T47D (cell line): ENCODE results near the gene C3AR1.
"Not testable (repeated sequence)": the region's sequence is repeated elsewhere in the genome, so short reads cannot be mapped to it uniquely, and the experiment has no call there.

Experiments
- DNase-seq, 2 experiments: peaks; one replicate each; pipeline versions ENCODE4 v3.0.0 to v3.0.0-alpha.2; 2011 to 2012; ENCODE audit warnings: low read depth in 1 of 2, low spot score in 1 of 2
- JUND ChIP-seq: IDR thresholded peaks from 2 replicates; pipeline ENCODE4 v1.6.1; 2012; ENCODE audit warnings: low read depth
- in situ Hi-C: cut with HindIII; loops from 2 replicates; pipeline ENCODE4 v1.10.0; 2016; ENCODE audit warnings: low sequenced_read_pairs, low pct_unique_long_range_greater_than_20kb

The C3AR1 gene

DNA sequence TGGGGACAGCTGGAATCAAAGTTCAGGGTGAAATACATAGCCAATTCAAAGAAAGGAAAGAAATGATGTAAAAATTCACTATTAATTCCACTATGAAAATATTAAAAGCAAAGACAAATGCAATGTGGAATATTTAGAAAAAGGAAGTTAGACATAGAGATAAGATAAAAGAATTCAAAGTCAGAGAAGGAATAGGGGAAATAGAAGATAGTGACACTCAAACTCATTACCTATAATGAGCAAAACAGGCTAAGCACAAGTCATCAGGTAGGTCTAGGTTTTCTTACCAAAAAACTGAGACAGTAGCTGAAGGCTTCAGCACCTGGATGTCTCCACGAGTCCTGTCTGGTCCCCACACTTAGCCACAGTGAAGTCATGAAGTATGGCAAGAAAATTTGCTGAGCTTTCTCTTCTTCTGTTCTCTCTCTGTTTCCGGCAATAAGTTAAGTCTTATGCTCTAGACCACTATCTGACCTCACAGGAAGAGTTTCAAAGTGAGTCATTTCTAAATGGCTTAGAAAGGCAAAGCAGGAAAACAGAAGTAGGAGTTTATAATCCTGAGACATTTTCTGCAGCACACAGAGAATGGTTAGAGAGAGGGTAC is at the start of gene C3AR1:
Gene C3AR1 (minus strand): TSS at position 369 of the 604 bp plus-strand sequence. CDS start 6,174 bp downstream, outside the sequence.
- DNase-seq: no peak
- no peak for TF ChIP-seq JUND
- in situ Hi-C loops: no loop called here

DNA sequence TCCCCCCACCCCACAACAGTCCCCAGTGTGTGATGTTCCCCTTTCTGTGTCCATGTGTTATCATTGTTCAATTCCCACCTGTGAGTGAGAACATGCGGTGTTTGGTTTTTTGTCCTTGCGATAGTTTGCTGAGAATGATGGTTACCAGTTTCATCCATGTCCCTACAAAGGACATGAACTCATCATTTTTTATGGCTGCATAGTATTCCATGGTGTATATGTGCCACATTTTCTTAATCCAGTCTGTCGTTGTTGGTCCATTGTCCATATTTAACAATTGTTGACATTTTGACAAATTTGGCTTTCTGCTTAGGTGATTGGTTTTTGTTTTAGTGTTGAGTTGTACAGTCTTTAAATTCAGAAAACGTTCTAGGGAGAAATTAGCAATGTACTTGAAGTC is 47.0 kb upstream of the C3AR1 start:
- in situ Hi-C loops, DNase-seq: not testable (repeated sequence)

GRCh38 chr12:8108808-8109398 is 42.7 kb upstream of the C3AR1 start:
- no peak for TF ChIP-seq JUND
- peak in 1 of 2 experiments; percentile 50 for DNase-seq
- in situ Hi-C loops: no loop called here

GRCh38 chr12:8099235-8099634 is 33.1 kb upstream of the C3AR1 start:
- in situ Hi-C loops: no loop called here
- TF ChIP-seq JUND: no peak
- DNase-seq: no peak

DNA sequence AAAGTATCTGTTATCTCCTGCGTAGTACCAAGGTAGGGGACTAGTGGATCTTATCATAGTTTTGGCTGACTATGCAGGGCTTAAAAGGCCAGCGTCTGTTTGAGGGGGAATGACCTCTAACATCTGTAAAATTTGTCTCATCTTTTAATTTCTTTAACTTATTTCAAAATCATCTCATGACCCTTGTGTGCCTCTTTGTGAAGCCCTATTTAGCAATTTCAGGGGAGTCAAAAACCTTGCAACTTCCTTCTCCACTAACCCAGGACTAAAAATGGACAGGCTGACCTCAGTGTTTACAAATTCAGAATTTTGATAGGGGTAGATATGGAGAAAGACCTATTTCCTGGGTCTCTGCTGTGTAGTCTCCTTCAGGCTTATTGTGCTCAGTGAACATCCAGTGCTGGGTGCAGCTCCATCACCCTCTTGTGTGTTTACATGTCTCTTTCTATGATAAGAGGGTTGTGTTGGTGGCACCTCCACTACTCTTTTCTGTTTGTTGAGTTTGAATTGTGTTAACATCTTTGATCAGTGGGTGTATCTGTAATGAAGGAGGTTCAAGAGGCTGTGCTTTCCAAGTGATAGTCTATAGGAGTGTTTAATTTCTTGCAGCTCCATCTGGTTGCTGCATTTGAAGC is 30.2 kb upstream of the C3AR1 start:
- in situ Hi-C loops: no loop called here
- DNase-seq: no peak
- no peak for TF ChIP-seq JUND

- DNase-seq: no peak
- in situ Hi-C loops: no loop called here
- no peak for TF ChIP-seq JUND
These were observed 27.1 kb upstream of the C3AR1 start for GRCh38 chr12:8093291-8093690.

GRCh38 chr12:8089716-8090115 is 23.6 kb upstream of the C3AR1 start:
- in situ Hi-C loops: no loop called here
- TF ChIP-seq JUND: no peak
- DNase-seq: no peak

GRCh38 chr12:8089277-8089676 is 23.1 kb upstream of the C3AR1 start:
- DNase-seq, in situ Hi-C loops: not testable (repeated sequence)

GRCh38 chr12:8088574-8088973 is 22.4 kb upstream of the C3AR1 start:
- DNase-seq: no peak
- no peak for TF ChIP-seq JUND
- in situ Hi-C loops: no loop called here

- no peak for DNase-seq
- TF ChIP-seq JUND: no peak
- in situ Hi-C loops: no loop called here
These were observed 21.5 kb upstream of the C3AR1 start for GRCh38 chr12:8087666-8088065.

DNA sequence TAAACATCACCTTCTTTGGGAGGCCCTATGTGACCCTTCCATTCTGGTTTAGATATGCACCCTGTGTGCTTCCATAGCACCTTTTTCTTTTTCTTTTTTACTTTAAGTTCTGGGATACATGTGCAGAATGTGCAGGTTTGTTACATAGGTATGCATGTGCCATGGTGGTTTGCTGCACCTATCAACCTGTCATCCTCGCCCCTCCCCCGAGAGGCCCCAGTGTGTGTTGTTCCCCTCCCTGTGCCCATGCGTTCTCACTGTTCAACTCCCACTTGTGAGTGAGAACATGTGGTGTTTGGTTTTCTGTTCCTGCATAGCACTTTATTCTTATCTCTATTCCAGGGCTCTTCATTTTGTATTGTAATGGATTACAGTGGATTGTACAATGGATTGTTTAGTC is 18.2 kb upstream of the C3AR1 start:
- in situ Hi-C loops, DNase-seq: not testable (repeated sequence)

DNA sequence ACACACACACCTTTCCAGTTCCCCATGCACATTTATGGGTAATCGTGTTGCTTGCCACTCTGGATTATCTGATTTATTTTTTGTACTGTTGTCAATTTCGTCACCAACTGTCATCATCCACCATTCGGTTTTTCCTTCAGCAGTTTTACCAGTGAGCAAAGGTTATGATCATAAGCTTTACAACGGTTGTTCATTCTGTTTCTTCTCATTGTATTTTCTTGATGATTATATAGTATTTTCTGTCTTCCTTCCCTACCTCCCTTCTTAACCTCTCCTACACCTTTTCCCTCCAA is 16.6 kb upstream of the C3AR1 start:
- no peak for TF ChIP-seq JUND
- DNase-seq: no peak
- in situ Hi-C loops: no loop called here

DNA sequence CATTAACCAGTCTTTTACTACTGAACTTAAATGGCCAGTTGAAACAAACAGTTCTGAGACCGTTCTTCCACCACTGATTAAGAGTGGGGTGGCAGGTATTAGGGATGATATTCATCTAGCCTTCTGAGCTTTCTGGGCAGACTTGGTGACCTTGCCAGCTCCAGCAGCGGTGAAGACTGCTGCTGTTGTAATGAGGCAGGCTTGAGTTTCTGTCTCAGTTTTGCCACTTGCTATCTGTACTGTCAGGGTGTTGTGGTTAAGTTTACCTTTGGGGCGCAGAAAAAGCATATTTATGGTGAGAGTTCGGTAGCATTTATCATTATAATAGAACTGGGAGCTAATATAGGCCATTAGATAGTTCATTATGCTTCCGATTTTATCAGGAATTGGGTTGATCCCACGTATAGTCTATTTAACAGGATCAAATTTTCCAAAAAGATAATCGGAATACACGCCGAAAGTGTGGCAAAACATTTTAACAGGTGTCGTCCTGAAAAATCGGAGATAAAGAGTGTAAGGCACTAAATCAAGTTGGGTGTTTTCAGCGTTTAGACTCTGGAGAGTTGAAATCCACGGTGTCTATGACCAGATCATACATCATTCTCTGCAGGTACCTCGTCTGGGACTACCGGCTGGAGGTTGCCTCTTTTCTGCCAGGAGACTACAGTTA is 15.2 kb upstream of the C3AR1 start:
- in situ Hi-C loops: no loop called here
- TF ChIP-seq JUND: no peak
- no peak for DNase-seq
